Activated naive CD4-positive, alpha-beta T cell treated with anti-CD3 and anti-CD28 coated beads, Interleukin-2, amount 50 U/mL, for 72 hours (primary cell): Measurements from ENCODE around the gene PSMB8. TPM values are rescaled to one million over a fixed set of nuclear protein-coding genes. Genes with fewer than 3 reads are reported as not detected.

ENCODE experiments used
- ATAC-seq, 2 donors: fragments of 150-1000 bp; cut with Tn5 transposase; 2 replicates each; pipeline ENCODE4 v1.10.0; 2021; ENCODE audit warnings: mild to moderate bottlenecking in 2 of 2, moderate library complexity in 2 of 2
- DNase-seq, 2 donors: peaks; one replicate each; pipeline ENCODE4 v3.0.0; 2021 to 2022; ENCODE audit warnings: low spot score in 2 of 2
- H3K27ac Mint-ChIP-seq, 2 donors: one replicate each; pipeline ENCODE4 v1.8.0; 2022; ENCODE audit warnings: mild to moderate bottlenecking in 2 of 2, mixed read lengths in 2 of 2
- H3K36me3 Mint-ChIP-seq, 2 donors: one replicate each; pipeline ENCODE4 v1.8.0; 2022; ENCODE audit warnings: mixed read lengths in 2 of 2
- H3K9me3 Mint-ChIP-seq, 2 donors: one replicate each; pipeline ENCODE4 v1.8.0; 2022; ENCODE audit warnings: mixed read lengths in 2 of 2
- total RNA-seq, 2 donors: library from RNA; stranded (reverse); gene quantifications; one replicate each; pipeline ENCODE4 v1.2.3, GENCODE V29; 2022

Gene PSMB8
- total RNA-seq, 2 donors from 2014 or later, result 334 to 353 TPM

DNA sequence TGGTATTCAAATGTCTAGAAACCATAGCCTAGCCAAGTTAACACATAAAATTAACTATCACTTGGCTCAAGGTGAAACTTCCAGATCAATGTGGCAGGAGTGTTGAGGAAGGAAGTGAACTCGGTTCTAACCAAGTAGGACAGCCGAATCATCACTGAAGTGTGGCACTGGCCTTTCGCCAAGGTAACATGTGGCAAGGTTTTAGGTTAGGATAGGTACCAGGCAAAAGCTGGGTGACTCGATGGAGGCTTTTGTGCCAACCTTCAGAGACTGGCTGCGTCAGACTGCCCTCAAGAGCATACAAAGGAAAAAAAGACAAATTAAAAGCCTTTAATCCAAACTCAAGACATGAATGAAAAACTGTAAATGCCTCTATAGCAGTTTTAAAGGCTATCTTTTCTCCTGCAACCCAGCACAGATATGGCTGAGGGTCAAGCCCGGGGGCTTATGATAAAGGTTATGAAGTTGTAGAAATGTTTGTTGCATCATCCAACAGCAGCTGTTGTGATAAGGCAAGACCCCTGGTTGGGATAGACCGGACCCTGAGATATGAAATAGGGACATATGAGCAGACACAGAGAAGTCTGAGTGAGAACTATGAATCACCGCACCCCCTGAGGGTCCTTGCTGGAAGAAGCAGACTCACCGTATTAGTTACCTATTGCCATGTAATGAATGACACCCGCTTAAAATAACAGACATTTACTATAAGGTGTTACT is 22.0 kb upstream of the PSMB8 start:
- H3K27ac Mint-ChIP-seq, result peak overlapping the region in 1 of 2 donors; percentile 3
- H3K36me3 Mint-ChIP-seq, result peaks cover 4 to 6% of the 10 kb centered on the region in 2 donors
- ATAC-seq (peak in 1 of 2 donors; percentile 14), DNase-seq (no peak)
- no peaks in the 10 kb centered on the region for H3K9me3 Mint-ChIP-seq

DNA sequence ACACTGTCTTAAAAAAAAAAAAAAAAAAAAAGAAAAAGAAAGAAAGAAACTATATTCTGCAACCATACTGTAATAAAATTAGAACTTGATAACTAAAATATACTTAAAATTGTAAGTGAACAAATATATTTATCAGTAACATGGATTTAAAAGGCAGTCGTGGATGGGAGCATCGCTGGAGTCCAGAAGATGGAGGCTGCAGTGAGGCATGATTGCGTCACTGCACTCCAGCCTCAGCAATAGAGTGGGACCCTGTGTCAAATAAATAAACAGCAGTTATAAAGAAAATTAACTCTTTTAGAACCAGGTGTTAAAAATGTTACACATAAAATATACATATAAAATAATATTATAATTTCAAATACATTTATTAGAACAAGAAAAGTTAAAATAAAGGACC is 18.9 kb upstream of the PSMB8 start:
- Mint-ChIP-seq H3K27ac (peak overlapping the region in 1 of 2 donors; percentile 65), H3K36me3 (peaks cover 16 to 35% of the 10 kb centered on the region in 2 donors), H3K9me3 (no peaks in the 10 kb centered on the region)
- no peak for ATAC-seq
- no peak for DNase-seq

GRCh38 chr6:32860674-32861073 is 16.8 kb upstream of the PSMB8 start:
- peaks cover 31 to 52% of the 10 kb centered on the region in 2 donors for H3K36me3 Mint-ChIP-seq
- no peak for ATAC-seq

GRCh38 chr6:32858194-32858593 is 14.3 kb upstream of the PSMB8 start:
- peaks cover 49 to 71% of the 10 kb centered on the region in 2 donors for H3K36me3 Mint-ChIP-seq
- DNase-seq (no peak), ATAC-seq (no peak)
- peak overlapping the region; percentile 2 to 31 for H3K27ac Mint-ChIP-seq
- no peaks in the 10 kb centered on the region for H3K9me3 Mint-ChIP-seq

More at GRCh38 chr6:32860674-32861073, 16.8 kb upstream of the PSMB8 start:
- peak overlapping the region in 1 of 2 donors; percentile 8 for H3K27ac Mint-ChIP-seq
- no peak for DNase-seq
- H3K9me3 Mint-ChIP-seq, result no peaks in the 10 kb centered on the region

GRCh38 chr6:32857156-32857891 is 13.5 kb upstream of the PSMB8 start:
- DNase-seq (no peak), ATAC-seq (no peak)
- Mint-ChIP-seq H3K9me3 (no peaks in the 10 kb centered on the region), H3K36me3 (peaks cover 58 to 79% of the 10 kb centered on the region in 2 donors), H3K27ac (peak overlapping the region in 1 of 2 donors; percentile 2)

DNA sequence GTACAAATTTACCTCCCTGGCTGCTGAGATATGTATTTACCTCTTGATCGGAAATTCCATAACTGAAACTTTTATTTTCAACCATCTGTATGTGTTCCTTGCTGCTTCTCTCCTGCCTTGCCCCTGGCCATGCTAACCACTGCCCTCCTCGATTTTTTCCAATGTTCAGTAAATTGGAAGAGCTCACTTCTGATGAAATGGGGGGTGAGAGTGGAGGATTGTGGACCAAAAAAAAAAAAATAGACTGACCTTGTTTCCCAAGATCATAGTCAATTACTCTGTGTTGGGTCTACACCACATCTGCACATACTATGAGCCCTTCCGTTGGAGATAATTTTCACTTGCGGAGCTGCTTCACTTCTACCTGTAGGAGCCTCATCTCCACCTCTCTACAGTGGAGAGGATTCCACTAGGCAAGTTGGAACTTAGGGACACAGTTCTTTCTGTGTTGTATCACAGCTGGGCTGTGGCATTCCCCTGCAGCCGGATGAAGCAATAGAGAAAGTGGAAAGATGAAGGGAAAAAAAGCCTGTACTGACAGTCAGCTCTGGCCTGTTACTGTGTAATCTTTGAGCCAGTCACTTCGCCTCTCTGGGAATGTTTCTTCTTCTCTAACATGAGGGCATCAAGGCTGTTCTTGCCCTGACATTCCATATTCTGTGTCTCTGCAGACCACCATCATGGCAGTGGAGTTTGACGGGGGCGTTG is 11.8 kb upstream of the PSMB8 start:
- Mint-ChIP-seq H3K9me3 (peaks cover 0 to under 1% of the 10 kb centered on the region in 2 donors), H3K27ac (peak overlapping the region; percentile 94 to 99), H3K36me3 (peaks cover 68 to 88% of the 10 kb centered on the region in 2 donors)
- ATAC-seq (no peak), DNase-seq (no peak)

- peak; percentile 20 to 30 for ATAC-seq
- peaks cover 76 to 91% of the 10 kb centered on the region in 2 donors for H3K36me3 Mint-ChIP-seq
- no peak for DNase-seq
- peaks cover 0 to 5% of the 10 kb centered on the region in 2 donors for H3K9me3 Mint-ChIP-seq
- peak overlapping the region; percentile 99 for H3K27ac Mint-ChIP-seq
Measured at GRCh38 chr6:32854376-32855178, 10.7 kb upstream of the PSMB8 start.

DNA sequence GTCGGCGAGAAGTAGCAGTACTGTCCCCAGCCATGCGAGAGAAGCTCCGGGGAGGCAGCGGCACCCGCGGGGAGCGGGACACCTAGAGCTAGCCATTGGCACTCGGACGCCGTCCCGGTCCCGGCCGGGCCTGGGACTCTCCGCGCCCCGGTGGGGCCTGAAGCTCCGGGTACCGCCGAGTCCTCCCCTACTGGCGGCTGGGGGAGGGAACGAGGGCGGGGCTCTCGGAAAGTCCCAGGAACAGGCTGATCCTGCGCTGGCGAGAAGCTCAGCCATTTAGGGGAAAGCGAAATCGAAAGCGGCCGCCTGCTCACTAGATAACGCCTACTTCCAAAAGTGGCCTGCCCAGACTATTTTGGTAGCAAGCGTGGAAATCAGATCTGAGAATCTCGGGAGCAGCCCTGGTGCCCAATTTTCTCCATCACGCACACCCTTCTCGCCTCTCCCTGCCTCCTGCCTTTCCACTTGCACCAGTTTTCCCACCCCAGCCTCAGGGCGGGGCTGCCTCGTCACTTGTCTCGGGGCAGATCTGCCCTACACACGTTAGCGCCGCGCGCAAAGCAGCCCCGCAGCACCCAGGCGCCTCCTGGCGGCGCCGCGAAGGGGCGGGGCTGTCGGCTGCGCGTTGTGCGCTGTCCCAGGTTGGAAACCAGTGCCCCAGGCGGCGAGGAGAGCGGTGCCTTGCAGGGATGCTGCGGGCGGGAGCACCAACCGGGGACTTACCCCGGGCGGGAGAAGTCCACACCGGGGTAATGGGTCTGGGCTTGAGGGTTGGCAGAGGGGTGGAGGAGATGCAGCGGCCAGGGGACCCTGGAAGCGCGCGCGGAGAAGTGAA is 9.9 kb upstream of the PSMB8 start, which contains the start of the genes PSMB9 and TAP1:
Gene PSMB9, plus strand, starts transcription at position 652 of the 835 bp plus-strand sequence. Its CDS starts 38 bp downstream, at position 690.
Gene TAP1, minus strand, starts transcription at position 164 of the 835 bp plus-strand sequence. Its CDS starts 68 bp downstream, at position 96.
- ATAC-seq (peak; percentile 79 to 92), DNase-seq (peak; percentile 91 to 93)
- Mint-ChIP-seq H3K36me3 (peaks cover 81 to 91% of the 10 kb centered on the region in 2 donors), H3K27ac (peak within 1 kb of the TSS; percentile 99), H3K9me3 (peaks cover 0 to 5% of the 10 kb centered on the region in 2 donors)

GRCh38 chr6:32852844-32853540 is 9.1 kb upstream of the PSMB8 start:
- Mint-ChIP-seq H3K36me3 (peaks cover 84 to 91% of the 10 kb centered on the region in 2 donors), H3K9me3 (peaks cover 0 to 7% of the 10 kb centered on the region in 2 donors), H3K27ac (peak overlapping the region; percentile 99)
- peak; percentile 17 to 76 for ATAC-seq
- peak in 1 of 2 donors; percentile 87 for DNase-seq

DNA sequence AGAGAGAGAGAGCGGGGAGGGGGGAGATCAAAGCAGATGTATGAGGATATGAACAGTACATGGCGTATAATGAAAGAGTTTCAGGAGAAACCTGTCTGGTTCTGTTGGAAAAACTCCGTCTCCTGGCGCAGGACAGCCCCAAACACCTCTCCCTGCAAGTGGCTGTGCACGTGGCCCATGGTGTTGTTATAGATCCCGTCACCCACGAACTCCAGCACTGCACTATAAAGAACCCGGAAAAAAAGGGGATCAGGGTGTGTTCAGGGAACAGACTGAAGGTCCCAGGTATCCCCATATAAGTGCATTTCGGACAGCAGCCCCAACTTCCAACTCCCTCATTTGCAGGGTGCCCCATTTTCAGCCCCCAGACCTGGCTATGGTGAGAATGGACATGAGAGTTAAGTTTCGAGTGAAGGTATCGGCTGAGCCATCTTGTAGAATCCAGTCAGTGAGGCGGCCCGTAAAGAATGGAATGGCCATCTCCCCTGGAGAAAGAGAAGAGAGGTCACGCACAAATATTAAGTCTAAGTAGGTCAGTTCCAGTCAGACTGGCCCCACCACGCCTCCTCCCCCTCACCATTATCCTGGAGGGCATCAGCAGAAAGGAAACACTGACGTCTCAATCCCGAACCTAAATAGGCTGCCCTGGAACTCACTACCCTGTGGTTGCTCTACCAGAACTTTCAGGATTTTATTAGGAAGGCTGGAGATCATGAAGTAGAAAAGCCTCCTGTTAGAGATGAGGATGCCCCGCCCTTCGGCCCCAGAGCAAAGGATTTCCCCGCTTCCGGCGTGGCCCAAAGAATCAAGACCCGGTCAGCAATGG is 8.4 kb upstream of the PSMB8 start:
- DNase-seq (no peak), ATAC-seq (no peak)
- Mint-ChIP-seq H3K9me3 (peaks cover 0 to 9% of the 10 kb centered on the region in 2 donors), H3K36me3 (peaks cover 84 to 91% of the 10 kb centered on the region in 2 donors), H3K27ac (peak overlapping the region; percentile 99)

DNA sequence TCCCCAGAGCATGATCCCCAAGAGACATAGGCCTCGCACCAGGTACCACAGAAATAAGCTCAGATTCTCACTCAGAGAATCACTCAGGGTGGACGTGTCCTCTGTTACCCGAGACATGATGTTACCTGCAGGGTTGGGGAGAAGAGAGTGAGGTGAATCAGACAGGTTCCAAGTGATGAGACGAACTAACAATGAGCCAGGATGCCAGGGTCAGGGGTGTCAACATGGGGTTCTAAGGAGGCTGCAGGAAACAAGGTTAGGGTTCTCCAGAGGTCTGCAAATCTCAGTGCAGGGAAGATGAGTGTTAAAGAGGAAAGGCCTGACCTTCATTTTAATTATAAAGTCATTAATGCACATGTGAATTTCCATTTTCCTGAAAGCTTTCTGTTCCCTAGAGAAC is 7.2 kb upstream of the PSMB8 start:
- H3K36me3 Mint-ChIP-seq, result peaks cover 88 to 94% of the 10 kb centered on the region in 2 donors
- peak overlapping the region; percentile 97 to 99 for H3K27ac Mint-ChIP-seq
- no peak for DNase-seq
- peaks cover 0 to 9% of the 10 kb centered on the region in 2 donors for H3K9me3 Mint-ChIP-seq
- ATAC-seq, result no peak

- H3K9me3 Mint-ChIP-seq, result peaks cover 0 to 9% of the 10 kb centered on the region in 2 donors
- H3K36me3 Mint-ChIP-seq, result peaks cover 88 to 94% of the 10 kb centered on the region in 2 donors
- DNase-seq (no peak), ATAC-seq (no peak)
- H3K27ac Mint-ChIP-seq, result peak overlapping the region; percentile 92 to 99
Measured at GRCh38 chr6:32849126-32849525, 5.3 kb upstream of the PSMB8 start.

- H3K27ac Mint-ChIP-seq, result peak overlapping the region; percentile 92 to 99
- ATAC-seq (no peak), DNase-seq (no peak)
- peaks cover 0 to 9% of the 10 kb centered on the region in 2 donors for H3K9me3 Mint-ChIP-seq
- peaks cover 95 to 100% of the 10 kb centered on the region in 2 donors for H3K36me3 Mint-ChIP-seq
Measured at GRCh38 chr6:32847795-32848194, 3.9 kb upstream of the PSMB8 start.

DNA sequence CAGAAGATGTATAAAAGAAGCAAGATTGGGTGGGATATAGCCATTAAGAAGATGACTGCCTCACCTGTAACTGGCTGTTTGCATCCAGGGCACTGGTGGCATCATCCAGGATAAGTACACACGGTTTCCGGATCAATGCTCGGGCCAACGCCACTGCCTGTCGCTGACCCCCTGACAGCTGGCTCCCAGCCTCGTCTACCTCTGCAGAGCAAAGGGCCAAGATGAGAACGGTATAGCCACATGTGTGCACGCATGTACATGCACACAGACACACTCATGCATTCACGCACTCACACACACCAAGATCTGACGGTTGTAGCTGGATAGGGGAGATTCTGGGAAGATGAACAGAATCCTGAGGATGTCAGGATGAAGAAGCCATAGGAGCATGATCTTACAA is 3.2 kb upstream of the PSMB8 start:
- peaks cover 95 to 100% of the 10 kb centered on the region in 2 donors for H3K36me3 Mint-ChIP-seq

More for the DNA sequence above, 3.2 kb upstream of the PSMB8 start:
- DNase-seq (no peak), ATAC-seq (no peak)
- Mint-ChIP-seq H3K27ac (peak overlapping the region; percentile 10 to 99), H3K9me3 (peaks cover 0 to 9% of the 10 kb centered on the region in 2 donors)
